ENCODE data around the gene KRTAP13-1. TPM values are rescaled to one million over a fixed set of nuclear protein-coding genes. Genes with fewer than 3 reads are reported as not detected.

KRTAP13-1 gene
- total and polyA plus RNA-seq, 2 donors (not counting 3 experiments of a cell fraction or from before 2014, with no cell fraction given) = not detected

DNA sequence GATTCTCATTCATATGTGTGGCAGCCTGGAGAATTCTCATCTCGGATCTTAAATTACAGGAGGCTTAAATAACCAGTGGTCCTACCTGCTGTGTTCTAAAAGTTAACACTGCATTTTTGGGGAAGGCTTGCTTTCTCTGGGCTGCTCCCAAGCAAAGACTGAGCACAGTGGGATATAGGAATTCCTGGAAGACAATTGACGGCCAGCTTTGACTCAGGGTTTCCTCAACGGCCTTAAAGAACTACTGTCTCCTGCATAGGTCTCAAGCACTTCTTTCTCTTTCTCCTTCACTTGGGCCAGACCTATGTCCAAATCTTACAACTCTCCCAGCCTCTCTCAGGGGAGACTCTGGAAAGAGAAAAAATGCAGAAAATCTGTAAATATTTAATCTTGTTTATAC is 30.9 kb downstream of the KRTAP13-1 start:
- H3K4me3 ChIP-seq (replicated peaks in 1 of 3; ENCODE audit: insufficient read depth in 1 of 3, low read depth in 1 of 3, low read length in 3 of 3) = no peak overlapping the region
- TF ChIP-seq JUN (IDR thresholded peaks at IDR 0.05; ENCODE audit: borderline replicate concordance, insufficient read depth, insufficient read length, low read depth) = no peak
- TF ChIP-seq, protein P1, sequence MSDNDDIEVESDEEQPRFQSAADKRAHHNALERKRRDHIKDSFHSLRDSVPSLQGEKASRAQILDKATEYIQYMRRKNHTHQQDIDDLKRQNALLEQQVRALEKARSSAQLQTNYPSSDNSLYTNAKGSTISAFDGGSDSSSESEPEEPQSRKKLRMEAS (IDR thresholded peaks at IDR 0.05; ENCODE audit: insufficient read depth, insufficient read length) = no peak
- TF ChIP-seq POLR2A (IDR thresholded peaks at IDR 0.05; ENCODE audit: low read depth, low read length) = no peak
- no peak for TF ChIP-seq POLR2AphosphoS5 (IDR thresholded peaks at IDR 0.05; ENCODE audit: insufficient read depth, low read depth, low read length)
- no peak for TF ChIP-seq GATA2 (IDR thresholded peaks at IDR 0.05; ENCODE audit: insufficient read depth, insufficient read length, low read depth, low read length)
- no peak for FAIRE-seq

DNA sequence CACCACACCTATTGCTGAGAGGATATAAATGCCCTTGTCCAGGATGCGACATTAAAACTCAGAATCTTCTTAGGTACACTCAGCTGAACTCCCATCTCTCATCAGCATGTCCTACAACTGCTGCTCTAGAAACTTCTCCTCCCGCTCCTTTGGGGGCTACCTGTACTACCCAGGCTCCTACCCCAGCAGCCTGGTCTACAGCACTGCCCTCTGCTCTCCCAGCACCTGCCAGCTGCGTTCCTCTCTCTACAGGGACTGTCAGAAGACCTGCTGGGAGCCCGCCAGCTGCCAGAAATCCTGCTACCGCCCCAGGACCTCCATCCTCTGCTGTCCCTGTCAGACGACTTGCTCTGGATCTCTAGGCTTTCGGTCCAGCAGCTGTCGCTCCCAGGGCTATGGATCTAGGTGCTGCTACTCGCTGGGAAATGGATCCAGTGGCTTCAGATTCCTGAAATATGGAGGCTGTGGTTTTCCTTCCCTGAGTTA is 34.4 kb downstream of the KRTAP13-1 start, which contains the start of gene KRTAP13-4:
TSS of gene KRTAP13-4 (plus strand) at position 51 of the 486 bp plus-strand sequence. CDS start at position 107, 56 bp downstream.
- H3K4me2 ChIP-seq (ENCODE audit: insufficient read depth, low read length) = no peak within 1 kb of the TSS
- DNase-seq (ENCODE audit: low read depth, low spot score) (no peak), FAIRE-seq (no peak)
- H3K79me2 ChIP-seq (ENCODE audit: control insufficient read depth, insufficient read depth, low read length) = no peaks in the 10 kb centered on the region
- no TSS peak for BruUV-seq (replicated peaks)
- no peak within 1 kb of the TSS for H3K9ac ChIP-seq (replicated peaks; ENCODE audit: extremely low read depth, insufficient read depth, low read length)
- no peaks in the 10 kb centered on the region for H4K20me1 ChIP-seq (replicated peaks; ENCODE audit: control insufficient read depth, extremely low read depth, insufficient read depth, low read length)
- H3K27me3 ChIP-seq (ENCODE audit: control insufficient read depth in 2 of 2, insufficient read depth in 2 of 2, low read length in 2 of 2) = no peaks in the 10 kb centered on the region
- no peaks in the 10 kb centered on the region for H3K36me3 ChIP-seq (ENCODE audit: control insufficient read depth in 2 of 2, extremely low read depth in 1 of 2, insufficient read depth in 2 of 2, low read length in 2 of 2)
- TF ChIP-seq EZH2 (IDR thresholded peaks at IDR 0.05; ENCODE audit: borderline replicate concordance, low read depth, low read length, severe bottlenecking) (no peak), JUN (IDR thresholded peaks at IDR 0.05; ENCODE audit: borderline replicate concordance, insufficient read depth, insufficient read length, low read depth) (no peak), POLR2AphosphoS5 (IDR thresholded peaks at IDR 0.05; ENCODE audit: insufficient read depth, low read depth, low read length) (no peak), FOS (IDR thresholded peaks at IDR 0.05; ENCODE audit: borderline replicate concordance, insufficient read depth, low read length) (no peak), POLR2A (IDR thresholded peaks at IDR 0.05; ENCODE audit: low read depth, low read length) (no peak), MYC (IDR thresholded peaks at IDR 0.05; ENCODE audit: low read depth, low read length) (no peak), GATA2 (IDR thresholded peaks at IDR 0.05; ENCODE audit: insufficient read depth, insufficient read length, low read depth, low read length) (no peak)
- TF ChIP-seq, protein P1 (IDR thresholded peaks at IDR 0.05; ENCODE audit: insufficient read depth, insufficient read length) = no peak
- dilution Hi-C loops (cut with MboI; ENCODE audit: extremely low pct_ligation_motif_present, low sequenced_read_pairs) (no loop called here), intact Hi-C loops (cut with micrococcal nuclease) (no loop called here)
- H2AFZ ChIP-seq (ENCODE audit: low read depth, low read length) = no peak within 1 kb of the TSS
- H3K4me3 ChIP-seq (replicated peaks in 1 of 3; ENCODE audit: insufficient read depth in 1 of 3, low read depth in 1 of 3, low read length in 3 of 3) = no peak within 1 kb of the TSS
- H3K9me1 ChIP-seq (replicated peaks; ENCODE audit: control insufficient read depth, extremely low read depth, insufficient read depth, low read length) = no peaks in the 10 kb centered on the region
- POLR2A ChIA-PET = no interaction called here
- no peak within 1 kb of the TSS for H3K27ac ChIP-seq (ENCODE audit: insufficient read depth, low read depth, low read length)
- no peaks in the 10 kb centered on the region for H3K4me1 ChIP-seq (ENCODE audit: control insufficient read depth, extremely low read depth, insufficient read depth, low read length)
- CTCF ChIA-PET = no interaction called here
- H3K9me3 ChIP-seq (replicated peaks; ENCODE audit: control insufficient read depth, insufficient read depth, low read length) = no peaks in the 10 kb centered on the region

More for the DNA sequence above, 30.9 kb downstream of the KRTAP13-1 start:
- no TSS peak for BruUV-seq (replicated peaks)
- CTCF ChIA-PET = no interaction called here
- Histone ChIP-seq H4K20me1 (replicated peaks; ENCODE audit: control insufficient read depth, extremely low read depth, insufficient read depth, low read length) (no peaks in the 10 kb centered on the region), H3K9ac (replicated peaks; ENCODE audit: extremely low read depth, insufficient read depth, low read length) (no peak overlapping the region), H3K79me2 (ENCODE audit: control insufficient read depth, insufficient read depth, low read length) (no peaks in the 10 kb centered on the region), H3K9me3 (replicated peaks; ENCODE audit: control insufficient read depth, insufficient read depth, low read length) (no peaks in the 10 kb centered on the region), H3K4me1 (ENCODE audit: control insufficient read depth, extremely low read depth, insufficient read depth, low read length) (no peaks in the 10 kb centered on the region), H3K4me2 (ENCODE audit: insufficient read depth, low read length) (no peak overlapping the region), H3K27ac (ENCODE audit: insufficient read depth, low read depth, low read length) (no peak overlapping the region), H3K27me3 (ENCODE audit: control insufficient read depth in 2 of 2, insufficient read depth in 2 of 2, low read length in 2 of 2) (no peaks in the 10 kb centered on the region), H3K9me1 (replicated peaks; ENCODE audit: control insufficient read depth, extremely low read depth, insufficient read depth, low read length) (no peaks in the 10 kb centered on the region), H2AFZ (ENCODE audit: low read depth, low read length) (no peak overlapping the region), H3K36me3 (ENCODE audit: control insufficient read depth in 2 of 2, extremely low read depth in 1 of 2, insufficient read depth in 2 of 2, low read length in 2 of 2) (no peaks in the 10 kb centered on the region)
- DNase-seq (ENCODE audit: low read depth, low spot score) = no peak
- intact Hi-C loops (cut with micrococcal nuclease) (no loop called here), dilution Hi-C loops (cut with MboI; ENCODE audit: extremely low pct_ligation_motif_present, low sequenced_read_pairs) (no loop called here)
- POLR2A ChIA-PET = no interaction called here

Data from endothelial cell of umbilical vein (primary cell).